ENCODE data around the gene GRIK3. TPM values are rescaled to one million over a fixed set of nuclear protein-coding genes. Genes with fewer than 3 reads are reported as not detected.

The GRIK3 gene
- total RNA-seq, 1 experiment from 2014 or later = not detected

- DNase-seq (ENCODE audit: low read depth) = no peak
Measured at GRCh38 chr1:37017720-37018119, 16.6 kb downstream of the GRIK3 start.

- no peak for DNase-seq (ENCODE audit: low read depth)
Measured at GRCh38 chr1:37016121-37016520, 18.2 kb downstream of the GRIK3 start.

- DNase-seq (ENCODE audit: low read depth) = no peak
Measured at GRCh38 chr1:37015713-37016112, 18.6 kb downstream of the GRIK3 start.

GRCh38 chr1:37012226-37012625, 22.1 kb downstream of the GRIK3 start:
- DNase-seq (ENCODE audit: low read depth) = no peak

GRCh38 chr1:37010011-37010410, 24.3 kb downstream of the GRIK3 start:
- DNase-seq (ENCODE audit: low read depth) = no peak

GRCh38 chr1:37009521-37009920, 24.8 kb downstream of the GRIK3 start:
- no peak for DNase-seq (ENCODE audit: low read depth)

- no peak for DNase-seq (ENCODE audit: low read depth)
Measured at GRCh38 chr1:37006132-37006868, 28.0 kb downstream of the GRIK3 start.

GRCh38 chr1:37002898-37003297, 31.4 kb downstream of the GRIK3 start:
- no peak for DNase-seq (ENCODE audit: low read depth)

- DNase-seq (ENCODE audit: low read depth) = no peak
Measured at GRCh38 chr1:37001703-37002102, 32.6 kb downstream of the GRIK3 start.

GRCh38 chr1:36996106-36996505, 38.2 kb downstream of the GRIK3 start:
- DNase-seq (ENCODE audit: low read depth) = no peak

GRCh38 chr1:36994868-36995267, 39.4 kb downstream of the GRIK3 start:
- no peak for DNase-seq (ENCODE audit: low read depth)

GRCh38 chr1:36994294-36994693, 40.0 kb downstream of the GRIK3 start:
- no peak for DNase-seq (ENCODE audit: low read depth)

GRCh38 chr1:36992139-36992943, 42.0 kb downstream of the GRIK3 start:
- DNase-seq (ENCODE audit: low read depth) = no peak

- no peak for DNase-seq (ENCODE audit: low read depth)
Measured at GRCh38 chr1:36991551-36991950, 42.8 kb downstream of the GRIK3 start.

- DNase-seq (ENCODE audit: low read depth) = no peak
Measured at GRCh38 chr1:36990928-36991327, 43.4 kb downstream of the GRIK3 start.

GRCh38 chr1:36989241-36989640, 45.1 kb downstream of the GRIK3 start:
- DNase-seq (ENCODE audit: low read depth) = no peak

GRCh38 chr1:36988741-36989193, 45.5 kb downstream of the GRIK3 start:
- no peak for DNase-seq (ENCODE audit: low read depth)

GRCh38 chr1:36988321-36988720, 46.0 kb downstream of the GRIK3 start:
- no peak for DNase-seq (ENCODE audit: low read depth)

GRCh38 chr1:36987276-36987675, 47.0 kb downstream of the GRIK3 start:
- no peak for DNase-seq (ENCODE audit: low read depth)

- DNase-seq (ENCODE audit: low read depth) = no peak
Measured at GRCh38 chr1:36986241-36986985, 47.9 kb downstream of the GRIK3 start.

GRCh38 chr1:36984675-36985074, 49.6 kb downstream of the GRIK3 start:
- DNase-seq (ENCODE audit: low read depth) = no peak

- DNase-seq (ENCODE audit: low read depth) = no peak
Measured at GRCh38 chr1:36984026-36984425, 50.3 kb downstream of the GRIK3 start.
